Peyer's patch (tissue), 4 donors: ENCODE data around the gene CAPRIN1. TPM values are rescaled to one million over a fixed set of nuclear protein-coding genes. Genes with fewer than 3 reads are reported as not detected.

Experiments
- DNase-seq, 3 donors: peaks; one replicate each; pipeline ENCODE4 v3.0.0-alpha.2; 2017 to 2019
- H3K27ac ChIP-seq, 4 donors: fragments of 200-600 bp; sonication (generic); one replicate each; pipeline ENCODE4 v1.5.1; 2016 to 2019
- H3K27me3 ChIP-seq, 2 donors: fragments of 200-600 bp; sonication (generic); one replicate each; pipeline ENCODE4 v1.5.1; 2019
- H3K36me3 ChIP-seq, 3 donors: fragments of 200-600 bp; sonication (generic); one replicate each; pipeline ENCODE4 v1.5.1; 2016 to 2019
- H3K4me1 ChIP-seq, 4 donors: fragments of 200-600 bp; sonication (generic); one replicate each; pipeline ENCODE4 v1.5.1; 2016 to 2019
- H3K4me3 ChIP-seq, 4 donors: fragments of 200-600 bp; sonication (generic); 1 replicate in 3 of 4; 2 replicates in 1 of 4; pipeline ENCODE4 v1.5.1; 2016 to 2019; ENCODE audit warnings: mild to moderate bottlenecking in 1 of 4
- H3K9me3 ChIP-seq, 4 donors: fragments of 200-600 bp; sonication (generic); one replicate each; pipeline ENCODE4 v1.5.1; 2016 to 2019; ENCODE audit warnings: mild to moderate bottlenecking in 1 of 4
- POLR2A ChIP-seq, 2 donors: fragments of 450-650 bp; IDR thresholded peaks; one replicate each; pipeline ENCODE4 v1.5.1; 2017; ENCODE audit warnings: antibody characterized with exemption in 2 of 2, mild to moderate bottlenecking in 2 of 2, moderate library complexity in 2 of 2
- total RNA-seq, 4 donors: library from RNA; depleted of rRNA; stranded (reverse); fragments of >200 nt; gene quantifications; one replicate each; pipeline ENCODE4 v1.1.0, GENCODE V29; 2016
- TF ChIP-seq, protein P1 (sequence below), 6 experiments: fragments of 450-650 bp in 4 of 6; fragments of 200-600 bp in 2 of 6; sonication (generic) in 1 of 6; IDR thresholded peaks; one replicate each; pipeline ENCODE4 v1.5.1; 2017 to 2019; ENCODE audit warnings: antibody characterized with exemption in 6 of 6, mild to moderate bottlenecking in 3 of 6, moderate library complexity in 1 of 6

CAPRIN1 gene
- total RNA-seq, 4 donors from 2014 or later, result 107 to 158 (median 142) TPM

GRCh38 chr11:34114471-34114870 lies 62.9 kb downstream of the CAPRIN1 start:
- Histone ChIP-seq H3K4me1 (no peaks in the 10 kb centered on the region), H3K9me3 (no peaks in the 10 kb centered on the region), H3K27ac (no peak overlapping the region), H3K36me3 (peaks cover 0 to 94% (median 0%) of the 10 kb centered on the region in 3 donors), H3K27me3 (no peaks in the 10 kb centered on the region), H3K4me3 (no peak overlapping the region)
- DNase-seq, result no peak
- TF ChIP-seq POLR2A (IDR thresholded peaks at IDR 0.05), result no peak
- TF ChIP-seq, protein P1, sequence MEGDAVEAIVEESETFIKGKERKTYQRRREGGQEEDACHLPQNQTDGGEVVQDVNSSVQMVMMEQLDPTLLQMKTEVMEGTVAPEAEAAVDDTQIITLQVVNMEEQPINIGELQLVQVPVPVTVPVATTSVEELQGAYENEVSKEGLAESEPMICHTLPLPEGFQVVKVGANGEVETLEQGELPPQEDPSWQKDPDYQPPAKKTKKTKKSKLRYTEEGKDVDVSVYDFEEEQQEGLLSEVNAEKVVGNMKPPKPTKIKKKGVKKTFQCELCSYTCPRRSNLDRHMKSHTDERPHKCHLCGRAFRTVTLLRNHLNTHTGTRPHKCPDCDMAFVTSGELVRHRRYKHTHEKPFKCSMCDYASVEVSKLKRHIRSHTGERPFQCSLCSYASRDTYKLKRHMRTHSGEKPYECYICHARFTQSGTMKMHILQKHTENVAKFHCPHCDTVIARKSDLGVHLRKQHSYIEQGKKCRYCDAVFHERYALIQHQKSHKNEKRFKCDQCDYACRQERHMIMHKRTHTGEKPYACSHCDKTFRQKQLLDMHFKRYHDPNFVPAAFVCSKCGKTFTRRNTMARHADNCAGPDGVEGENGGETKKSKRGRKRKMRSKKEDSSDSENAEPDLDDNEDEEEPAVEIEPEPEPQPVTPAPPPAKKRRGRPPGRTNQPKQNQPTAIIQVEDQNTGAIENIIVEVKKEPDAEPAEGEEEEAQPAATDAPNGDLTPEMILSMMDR (IDR thresholded peaks at IDR 0.05), result no peak

DNA sequence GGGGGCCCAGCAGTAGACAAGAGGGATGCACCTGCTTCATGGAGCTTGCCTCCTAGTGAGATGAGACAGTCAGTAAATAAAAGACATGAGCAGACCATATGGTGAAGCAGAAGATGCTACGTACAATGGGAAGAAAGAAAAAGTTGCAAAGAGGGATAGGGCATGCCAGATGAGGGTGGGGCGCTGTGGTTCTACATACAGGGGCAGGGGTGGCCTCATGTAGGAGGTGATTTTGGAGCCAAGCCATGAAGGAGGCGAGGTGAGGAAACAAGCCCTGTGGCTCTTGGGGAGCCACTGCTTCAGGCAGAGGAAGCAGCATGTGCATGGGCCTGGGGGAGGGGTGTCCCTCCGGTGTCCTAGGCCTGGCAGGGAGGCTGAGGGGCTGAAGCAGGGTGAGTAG lies 69.1 kb downstream of the CAPRIN1 start:
- Histone ChIP-seq H3K27me3 (no peaks in the 10 kb centered on the region), H3K36me3 (peaks cover 0 to 100% (median 0%) of the 10 kb centered on the region in 3 donors), H3K4me3 (no peak overlapping the region), H3K4me1 (no peaks in the 10 kb centered on the region), H3K9me3 (no peaks in the 10 kb centered on the region), H3K27ac (no peak overlapping the region)
- TF ChIP-seq POLR2A (IDR thresholded peaks at IDR 0.05), result no peak
- TF ChIP-seq, protein P1 (IDR thresholded peaks at IDR 0.05), result no peak
- no peak for DNase-seq

- Histone ChIP-seq H3K4me1 (no peaks in the 10 kb centered on the region), H3K27ac (no peak overlapping the region), H3K36me3 (peaks cover 0 to 90% (median 0%) of the 10 kb centered on the region in 3 donors), H3K9me3 (no peaks in the 10 kb centered on the region), H3K4me3 (no peak overlapping the region), H3K27me3 (no peaks in the 10 kb centered on the region)
- DNase-seq, result no peak
- TF ChIP-seq POLR2A (IDR thresholded peaks at IDR 0.05), result no peak
- TF ChIP-seq, protein P1 (IDR thresholded peaks at IDR 0.05), result no peak
These were observed 73.5 kb downstream of the CAPRIN1 start for GRCh38 chr11:34124885-34125668.

DNA sequence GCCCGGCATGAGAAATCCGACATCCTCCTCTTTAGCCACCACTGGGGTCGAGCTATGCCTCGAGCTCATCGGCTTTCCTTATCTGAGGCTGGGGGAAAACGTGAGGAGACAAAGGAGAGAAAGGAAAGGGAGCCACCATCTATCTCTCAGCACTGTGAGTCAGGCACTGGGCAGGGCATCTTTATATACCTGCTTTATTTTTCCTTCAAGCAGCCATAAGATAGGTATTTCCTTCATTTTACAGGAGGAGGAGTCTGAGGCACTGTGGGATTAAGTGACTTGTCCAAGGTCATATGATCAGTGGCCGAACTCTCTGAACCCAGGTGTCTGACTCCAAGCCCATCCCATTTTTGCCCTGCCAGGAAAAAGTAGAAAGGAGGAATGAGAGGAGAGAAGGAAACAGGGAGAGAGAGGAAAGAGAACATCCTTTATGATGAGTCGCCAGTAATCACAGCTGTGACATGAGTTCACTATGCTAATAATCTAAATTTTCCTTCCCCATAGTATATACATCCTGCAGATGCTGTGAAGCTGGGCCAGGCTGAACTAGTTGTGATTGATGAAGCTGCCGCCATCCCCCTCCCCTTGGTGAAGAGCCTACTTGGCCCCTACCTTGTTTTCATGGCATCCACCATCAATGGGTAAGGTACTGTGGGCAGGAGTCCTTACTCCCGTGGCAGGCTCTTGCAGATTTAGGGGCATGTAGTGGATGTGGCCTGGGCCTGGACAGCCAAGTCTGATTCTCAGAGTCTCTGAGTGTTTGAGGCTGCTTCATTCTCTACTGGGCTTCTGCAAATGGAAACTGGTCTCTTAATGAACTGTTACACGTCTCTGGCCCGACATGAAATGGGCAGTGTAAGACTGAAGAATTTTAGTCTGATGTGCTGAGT lies 75.7 kb downstream of the CAPRIN1 start:
- H3K27me3 ChIP-seq, result no peaks in the 10 kb centered on the region
- TF ChIP-seq, protein P1 (IDR thresholded peaks at IDR 0.05), result no peak
- no peak for TF ChIP-seq POLR2A (IDR thresholded peaks at IDR 0.05)
- DNase-seq, result no peak
- no peak overlapping the region for H3K4me3 ChIP-seq
- H3K27ac ChIP-seq, result no peak overlapping the region
- H3K9me3 ChIP-seq, result no peaks in the 10 kb centered on the region
- H3K4me1 ChIP-seq, result no peaks in the 10 kb centered on the region
- peaks cover 0 to 88% (median 3%) of the 10 kb centered on the region in 3 donors for H3K36me3 ChIP-seq

- Histone ChIP-seq H3K27ac (no peak overlapping the region), H3K36me3 (peaks cover 0 to 87% (median 3%) of the 10 kb centered on the region in 3 donors), H3K9me3 (no peaks in the 10 kb centered on the region), H3K27me3 (no peaks in the 10 kb centered on the region), H3K4me1 (no peaks in the 10 kb centered on the region), H3K4me3 (no peak overlapping the region)
- no peak for DNase-seq
- TF ChIP-seq, protein P1 (IDR thresholded peaks at IDR 0.05), result no peak
- no peak for TF ChIP-seq POLR2A (IDR thresholded peaks at IDR 0.05)
These were observed 77.3 kb downstream of the CAPRIN1 start for GRCh38 chr11:34128824-34129223.
